ENCODE results near the gene KDM8.

- TF ChIP-seq POLR2AphosphoS5 (IDR thresholded peaks at IDR 0.05) (no peak), CTCF (IDR thresholded peaks at IDR 0.05) (no peak), POLR2A (IDR thresholded peaks at IDR 0.05) (no peak)
Measured at GRCh38 chr16:27241658-27242057, 38.3 kb downstream of the KDM8 start.
